AG09319 (cell line): ENCODE results near the gene PLXND1.

Source experiments
- DNase-seq: peaks from one replicate; pipeline ENCODE4 v3.0.0-alpha.2; 2010; ENCODE audit warnings: low read depth; ENCODE audit errors: extremely low read depth
- CTCF ChIP-seq: IDR thresholded peaks from 2 replicates; pipeline ENCODE4 v1.5.1; 2011; ENCODE audit warnings: low read depth, mild to moderate bottlenecking, inconsistent platforms, low read length, moderate library complexity

PLXND1 gene

GRCh38 chr3:129573493-129573892 is 33.0 kb downstream of the PLXND1 start:
- no peak for DNase-seq
- no peak for TF ChIP-seq CTCF

GRCh38 chr3:129572603-129573002 is 33.9 kb downstream of the PLXND1 start:
- no peak for TF ChIP-seq CTCF
- DNase-seq = no peak

- no peak for TF ChIP-seq CTCF
- DNase-seq = no peak
Measured at GRCh38 chr3:129571605-129572547, 34.6 kb downstream of the PLXND1 start.

- no peak for TF ChIP-seq CTCF
- no peak for DNase-seq
Measured at GRCh38 chr3:129569856-129570255, 36.6 kb downstream of the PLXND1 start.

- DNase-seq = no peak
- TF ChIP-seq CTCF = no peak
Measured at GRCh38 chr3:129567939-129568338, 38.5 kb downstream of the PLXND1 start.

GRCh38 chr3:129567176-129567705 is 39.2 kb downstream of the PLXND1 start:
- DNase-seq = no peak
- TF ChIP-seq CTCF = no peak

- DNase-seq = no peak
- TF ChIP-seq CTCF = no peak
Measured at GRCh38 chr3:129565902-129566301, 40.6 kb downstream of the PLXND1 start.
